Putamen (tissue), 1 donor: ENCODE results near the gene LTA4H.
"Not testable (repeated sequence)": the region's sequence is repeated elsewhere in the genome, so short reads cannot be mapped to it uniquely, and the experiment has no call there.

ENCODE experiments used
- DNase-seq: peaks from one replicate; pipeline ENCODE4 v3.0.0-alpha.2; 2016; ENCODE audit warnings: low spot score

Gene LTA4H

GRCh38 chr12:96035283-96036236 lies at the start of gene LTA4H:
Gene LTA4H, minus strand, starts transcription at chr12:96035587. Its CDS starts 68 bp downstream, at chr12:96035519.
- DNase-seq: peak; percentile 96

DNA sequence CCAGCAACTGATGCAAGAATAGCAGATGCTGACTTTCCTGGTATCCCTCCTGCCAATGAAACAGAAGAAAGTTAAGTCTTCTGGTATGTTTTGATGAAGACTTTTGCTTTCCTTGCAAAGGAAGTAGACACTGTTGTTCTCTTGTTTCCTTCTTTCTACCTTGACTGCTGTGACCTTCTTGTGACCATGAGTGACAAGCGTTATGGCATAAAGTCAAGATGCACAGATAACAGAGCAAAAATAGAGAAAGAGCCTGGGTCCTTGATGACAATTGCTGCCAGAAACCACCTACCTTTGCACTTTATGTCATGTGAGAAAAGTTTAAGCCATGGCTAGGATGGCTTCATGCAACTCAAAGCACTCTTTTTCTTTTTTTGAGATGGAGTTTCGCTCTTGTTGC lies 49.2 kb upstream of the LTA4H start:
- no peak for DNase-seq

DNA sequence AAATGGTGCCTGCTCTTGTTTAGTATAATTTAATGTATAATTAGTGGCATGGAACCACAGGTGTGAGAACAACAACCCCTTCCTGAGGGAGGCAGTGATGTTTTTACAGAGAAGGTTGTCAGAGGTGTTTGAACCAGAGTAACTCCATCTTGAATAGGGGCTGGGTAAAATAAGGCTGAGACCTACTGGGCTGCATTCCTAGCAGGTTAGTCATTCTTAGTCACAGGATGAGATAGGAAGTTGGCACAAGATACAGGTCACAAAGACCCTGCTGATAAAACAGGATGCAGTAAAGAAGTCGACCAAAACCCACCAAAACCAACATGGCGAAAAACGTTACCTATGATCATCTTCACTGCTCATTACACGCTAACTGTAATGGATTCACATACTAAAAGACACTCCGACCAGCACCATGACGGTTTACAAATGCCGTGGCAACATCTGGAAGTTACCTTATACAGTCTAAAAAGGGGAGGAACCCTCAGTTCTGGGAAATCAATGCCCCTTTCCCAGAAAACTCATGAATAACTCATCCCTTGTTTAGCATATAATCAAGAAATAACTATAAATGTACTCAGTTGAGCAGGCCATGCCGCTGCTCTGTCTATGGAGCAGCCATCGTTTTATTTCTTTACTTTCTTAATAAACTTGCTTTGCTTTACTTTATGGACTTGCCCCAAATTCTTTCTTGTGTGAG lies 47.8 kb upstream of the LTA4H start:
- DNase-seq: no peak

- no peak for DNase-seq
Measured at GRCh38 chr12:96081596-96081995, 46.2 kb upstream of the LTA4H start.

- no peak for DNase-seq
Measured at GRCh38 chr12:96078231-96079135, 43.1 kb upstream of the LTA4H start.

DNA sequence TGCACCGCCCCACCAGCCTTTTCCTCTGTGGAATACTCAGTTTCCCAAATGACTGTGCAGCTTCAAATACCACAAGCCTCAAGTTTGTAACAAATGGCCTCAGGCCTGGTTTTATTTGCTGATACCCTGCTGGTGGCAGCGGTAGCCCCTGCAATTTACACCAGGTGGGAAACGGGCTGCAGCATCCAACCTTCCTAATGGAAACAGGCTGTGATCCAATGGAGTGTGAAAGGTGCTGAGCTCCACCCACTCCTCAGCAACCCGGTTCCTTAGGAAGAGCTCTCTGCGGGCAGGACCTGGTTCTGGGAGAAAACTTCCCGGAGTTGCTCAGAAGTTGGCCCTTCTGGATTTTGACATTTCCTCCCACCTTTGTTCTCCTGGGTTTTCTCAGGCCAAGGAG lies 41.7 kb upstream of the LTA4H start:
- no peak for DNase-seq

- no peak for DNase-seq
Measured at GRCh38 chr12:96075560-96075959, 40.2 kb upstream of the LTA4H start.

- no peak for DNase-seq
Measured at GRCh38 chr12:96073346-96074330, 38.3 kb upstream of the LTA4H start.

DNA sequence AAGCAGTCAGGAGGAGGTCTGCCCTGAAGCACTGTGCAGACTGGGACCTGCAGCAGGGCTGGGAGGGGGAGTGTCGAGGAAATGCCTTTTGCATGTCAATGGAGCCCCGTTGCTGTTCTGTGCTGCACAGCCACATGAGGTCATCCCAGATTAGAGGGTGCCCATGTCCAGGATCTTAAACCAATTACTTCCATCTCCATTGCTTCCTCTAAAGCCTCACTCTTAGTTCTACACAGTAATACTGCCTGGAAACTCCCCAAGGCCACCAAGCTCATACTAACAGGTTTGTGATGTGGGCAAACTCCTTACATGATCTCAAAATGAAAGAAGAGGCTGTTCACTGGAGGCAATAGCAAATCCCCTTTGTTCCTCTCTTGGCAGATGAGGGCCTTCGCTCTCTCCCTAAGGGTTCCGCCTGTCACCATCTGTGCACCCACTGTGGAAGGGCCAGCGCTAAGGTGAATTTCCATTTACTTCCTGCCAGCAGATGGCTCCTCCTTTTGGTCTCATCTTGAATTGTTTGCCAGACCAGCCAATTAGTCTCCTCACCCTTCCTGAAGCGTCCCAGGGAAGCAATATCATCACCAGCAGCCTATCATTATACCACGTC lies 35.4 kb upstream of the LTA4H start:
- no peak for DNase-seq

GRCh38 chr12:96069511-96070231 lies 34.3 kb upstream of the LTA4H start:
- DNase-seq: no peak

- DNase-seq: no peak
Measured at GRCh38 chr12:96068636-96069035, 33.2 kb upstream of the LTA4H start.

DNA sequence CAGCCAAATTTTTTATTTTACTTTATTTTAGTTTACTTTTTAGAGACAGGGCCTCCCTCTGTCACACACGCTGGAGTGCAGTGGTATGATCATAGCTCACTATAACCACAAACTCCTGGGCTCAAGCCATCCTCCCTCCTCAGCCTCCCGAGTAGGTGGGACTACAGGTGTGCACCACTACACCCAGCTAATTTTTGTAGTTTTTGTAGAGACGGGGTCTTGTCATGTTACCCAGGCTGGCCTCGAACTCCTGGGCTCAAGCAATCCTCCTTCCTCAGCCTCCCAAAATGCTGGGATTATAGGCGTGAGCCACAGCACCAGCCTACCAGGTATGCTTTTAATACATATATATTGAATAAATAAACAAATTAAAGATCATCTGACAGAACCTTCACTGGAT lies 32.7 kb upstream of the LTA4H start:
- DNase-seq: no peak

- not testable (repeated sequence) for DNase-seq
Measured at GRCh38 chr12:96065776-96066175, 30.4 kb upstream of the LTA4H start.

DNA sequence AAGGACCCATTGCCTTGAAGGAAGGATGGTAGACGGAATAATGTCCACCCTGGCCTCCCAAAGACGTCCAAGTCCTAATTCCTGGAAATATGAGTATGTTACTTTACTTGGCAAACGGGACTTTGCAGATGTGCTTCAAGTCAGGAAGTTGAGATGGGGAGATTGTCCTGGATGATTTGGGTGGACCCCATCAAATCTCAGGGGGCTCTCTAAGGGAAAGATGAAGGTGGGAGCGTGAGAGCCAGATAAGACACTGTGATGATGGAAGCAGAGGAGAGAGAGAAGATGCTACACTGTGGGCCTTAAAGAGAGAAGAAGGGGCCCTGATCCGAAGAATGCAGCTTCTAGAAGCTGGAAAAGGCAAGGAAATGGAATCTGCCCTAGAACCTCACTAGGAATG lies 29.6 kb upstream of the LTA4H start:
- DNase-seq: no peak

- DNase-seq: no peak
Measured at GRCh38 chr12:96064271-96064670, 28.9 kb upstream of the LTA4H start.

GRCh38 chr12:96063046-96063445 lies 27.7 kb upstream of the LTA4H start:
- no peak for DNase-seq

GRCh38 chr12:96061864-96062453 lies 26.6 kb upstream of the LTA4H start:
- DNase-seq: peak; percentile 40

- DNase-seq: no peak
Measured at GRCh38 chr12:96061323-96061722, 25.9 kb upstream of the LTA4H start.

- DNase-seq: no peak
Measured at GRCh38 chr12:96060041-96060440, 24.7 kb upstream of the LTA4H start.
